OCI-LY1 (cell line): ENCODE data around the gene SYT2.
"Not testable (repeated sequence)": the region's sequence is repeated elsewhere in the genome, so short reads cannot be mapped to it uniquely, and the experiment has no call there.

ENCODE experiments used
- EZH2 ChIP-seq: fragments of 200-600 bp; sonication (generic), shearing (Covaris generic); IDR thresholded peaks from 2 replicates; pipeline ENCODE4 v1.8.0; 2017; ENCODE audit warnings: borderline replicate concordance, mixed run types, mild to moderate bottlenecking, antibody characterized with exemption, low read length, moderate library complexity, mixed read lengths
- TF ChIP-seq, protein P1 (sequence below): fragments of 200-600 bp; sonication (generic), shearing (Covaris generic); IDR thresholded peaks from 2 replicates; pipeline ENCODE4 v1.5.1; 2017; ENCODE audit warnings: mild to moderate bottlenecking, antibody characterized with exemption, low read length, moderate library complexity, mixed read lengths

GRCh38 chr1:202540858-202541257 is 169.4 kb downstream of the SYT2 start:
- TF ChIP-seq, protein P1, sequence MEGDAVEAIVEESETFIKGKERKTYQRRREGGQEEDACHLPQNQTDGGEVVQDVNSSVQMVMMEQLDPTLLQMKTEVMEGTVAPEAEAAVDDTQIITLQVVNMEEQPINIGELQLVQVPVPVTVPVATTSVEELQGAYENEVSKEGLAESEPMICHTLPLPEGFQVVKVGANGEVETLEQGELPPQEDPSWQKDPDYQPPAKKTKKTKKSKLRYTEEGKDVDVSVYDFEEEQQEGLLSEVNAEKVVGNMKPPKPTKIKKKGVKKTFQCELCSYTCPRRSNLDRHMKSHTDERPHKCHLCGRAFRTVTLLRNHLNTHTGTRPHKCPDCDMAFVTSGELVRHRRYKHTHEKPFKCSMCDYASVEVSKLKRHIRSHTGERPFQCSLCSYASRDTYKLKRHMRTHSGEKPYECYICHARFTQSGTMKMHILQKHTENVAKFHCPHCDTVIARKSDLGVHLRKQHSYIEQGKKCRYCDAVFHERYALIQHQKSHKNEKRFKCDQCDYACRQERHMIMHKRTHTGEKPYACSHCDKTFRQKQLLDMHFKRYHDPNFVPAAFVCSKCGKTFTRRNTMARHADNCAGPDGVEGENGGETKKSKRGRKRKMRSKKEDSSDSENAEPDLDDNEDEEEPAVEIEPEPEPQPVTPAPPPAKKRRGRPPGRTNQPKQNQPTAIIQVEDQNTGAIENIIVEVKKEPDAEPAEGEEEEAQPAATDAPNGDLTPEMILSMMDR, result not testable (repeated sequence)
- TF ChIP-seq EZH2, result not testable (repeated sequence)
